HepG2 (cell line): ENCODE data around the gene NDUFB5. TPM values are rescaled to one million over a fixed set of nuclear protein-coding genes. Genes with fewer than 3 reads are reported as not detected.
A peak's percentile ranks its signal among the peaks of the same experiment; 100 is the strongest.

Experiments
- ATAC-seq: fragments of 200-7000 bp; cut with Tn5 transposase; 3 replicates; pipeline ENCODE4 v1.9.1; 2020; ENCODE audit warnings: mild to moderate bottlenecking, moderate library complexity
- BruUV-seq: library from RNA; stranded (reverse); fragments of 400-500 nt; replicated peaks from 2 replicates; lab custom pipeline; 2021; lab: Mats Ljungman, UMichigan
- CTCF ChIA-PET: fragments of 300-600 bp; formaldehyde crosslinking; extraction: SDS; loops from one replicate; lab custom pipeline; 2021; ENCODE audit warnings: low total read pairs, inconsistent platforms, low intra/inter-chr PET ratio; lab: Yijun Ruan, JAX
- POLR2A ChIA-PET: fragments of 350-600 bp; sonication (Branson Sonifier 250); formaldehyde crosslinking; loops from one replicate; lab custom pipeline; 2020; ENCODE audit warnings: antibody characterized with exemption, inconsistent platforms; lab: Yijun Ruan, JAX
- DNase-seq: peaks from one replicate; pipeline ENCODE4 v3.0.0-alpha.2; 2015; ENCODE audit warnings: low spot score
- FAIRE-seq: peaks from 3 replicates; lab custom pipeline; 2011; peaks lifted over from hg19 to GRCh38; lab: Jason Lieb, UNC
- H2AFZ ChIP-seq: one replicate; pipeline ENCODE4 v1.6.1; 2011; ENCODE audit warnings: low read length, inconsistent platforms
- H3K27ac ChIP-seq: fragments of 300-600 bp; 3 replicates; pipeline ENCODE4 v1.8.0; 2011; ENCODE audit warnings: mixed run types, mild to moderate bottlenecking, mixed read lengths, low read length, inconsistent platforms; ENCODE audit not compliant: insufficient read depth; ENCODE audit errors: extremely low read length
- H3K27me3 ChIP-seq, 2 experiments: fragments of 200-600 bp in 1 of 2; 2 replicates in 1 of 2; 3 replicates in 1 of 2; pipeline versions ENCODE4 v1.6.0 to v1.8.0; 2011; ENCODE audit warnings: low read length in 2 of 2, mild to moderate bottlenecking in 2 of 2, moderate library complexity in 2 of 2, inconsistent platforms in 1 of 2; ENCODE audit not compliant: insufficient read depth in 2 of 2, control insufficient read depth in 1 of 2
- H3K36me3 ChIP-seq, 2 experiments: fragments of 200-600 bp in 1 of 2; replicated peaks in 1 of 2; 2 replicates in 1 of 2; 3 replicates in 1 of 2; pipeline versions ENCODE4 v1.5.1 to v1.8.0; 2011; ENCODE audit warnings: low read length in 2 of 2, inconsistent platforms in 1 of 2; ENCODE audit not compliant: insufficient read depth in 2 of 2, control insufficient read depth in 1 of 2
- H3K4me1 ChIP-seq: 2 replicates; pipeline ENCODE4 v1.5.1; 2012; ENCODE audit warnings: low read length, inconsistent platforms; ENCODE audit not compliant: insufficient read depth
- H3K4me2 ChIP-seq: 2 replicates; pipeline ENCODE4 v1.6.0; 2011; ENCODE audit warnings: low read depth, low read length, inconsistent platforms
- H3K4me3 ChIP-seq, 3 experiments: fragments of 200-600 bp in 1 of 3; sonication (generic), shearing (Covaris generic) in 1 of 3; replicated peaks in 1 of 3; 2 replicates each; pipeline ENCODE4 v1.5.1; 2011 to 2016; ENCODE audit warnings: low read length in 3 of 3, inconsistent platforms in 2 of 3, low read depth in 2 of 3, mild to moderate bottlenecking in 2 of 3, control low read depth in 1 of 3, mixed read lengths in 1 of 3; ENCODE audit not compliant: insufficient read depth in 1 of 3
- H3K79me2 ChIP-seq: one replicate; pipeline ENCODE4 v1.6.1; 2011; ENCODE audit warnings: low read length, inconsistent platforms; ENCODE audit not compliant: insufficient read depth
- H3K9ac ChIP-seq: 2 replicates; pipeline ENCODE4 v1.6.0; 2011; ENCODE audit warnings: mild to moderate bottlenecking, low read depth, low read length, inconsistent platforms; ENCODE audit not compliant: insufficient read depth
- H3K9me3 ChIP-seq: 2 replicates; pipeline ENCODE4 v1.5.1; 2012; ENCODE audit warnings: mild to moderate bottlenecking, low read length
- H4K20me1 ChIP-seq: 2 replicates; pipeline ENCODE4 v1.6.0; 2011; ENCODE audit warnings: inconsistent platforms, mild to moderate bottlenecking, low read length, moderate library complexity; ENCODE audit not compliant: insufficient read depth
- CTCF ChIP-seq: sonication (generic); formaldehyde crosslinking; IDR thresholded peaks from 2 replicates; pipeline ENCODE4 v1.5.0; 2020; ENCODE audit warnings: mild to moderate bottlenecking, missing genetic modification reagents, moderate library complexity
- GTF3A ChIP-seq: sonication (generic); formaldehyde crosslinking; conservative IDR thresholded peaks from 2 replicates; pipeline ENCODE4 v1.4.0; 2020; ENCODE audit warnings: mild to moderate bottlenecking, missing genetic modification reagents
- HHEX ChIP-seq: IDR thresholded peaks from 2 replicates; pipeline ENCODE4 v1.6.1; 2016; ENCODE audit warnings: control low read depth
- JDP2 ChIP-seq: sonication (generic); formaldehyde crosslinking; IDR thresholded peaks from 2 replicates; pipeline ENCODE4 v1.8.1; 2022; ENCODE audit warnings: missing genetic modification reagents, borderline replicate concordance
- KDM2A ChIP-seq: sonication (generic); formaldehyde crosslinking; IDR thresholded peaks from 2 replicates; pipeline ENCODE4 v1.4.0; 2020; ENCODE audit warnings: low read depth, missing genetic modification reagents, borderline replicate concordance
- KDM5A ChIP-seq: fragments of 200-600 bp; sonication (generic); IDR thresholded peaks from 2 replicates; pipeline ENCODE4 v1.7.0; 2018; ENCODE audit warnings: antibody characterized with exemption, mild to moderate bottlenecking, low read length, borderline replicate concordance
- MIXL1 ChIP-seq: IDR thresholded peaks from 2 replicates; pipeline ENCODE4 v1.6.1; 2016
- NFE2L1 ChIP-seq: sonication (generic); formaldehyde crosslinking; IDR thresholded peaks from 2 replicates; pipeline ENCODE4 v1.4.0; 2020; ENCODE audit warnings: missing genetic modification reagents, mild to moderate bottlenecking, borderline replicate concordance
- RAD21 ChIP-seq: fragments of 450-650 bp; formaldehyde crosslinking; IDR thresholded peaks from 2 replicates; pipeline ENCODE4 v1.5.0; 2020; ENCODE audit warnings: mild to moderate bottlenecking
- RBAK ChIP-seq: sonication (generic); formaldehyde crosslinking; IDR thresholded peaks from 2 replicates; pipeline ENCODE4 v1.5.1; 2020; ENCODE audit warnings: mild to moderate bottlenecking, missing genetic modification reagents
- SAP130 ChIP-seq: IDR thresholded peaks from 2 replicates; pipeline ENCODE4 v1.6.1; 2016; ENCODE audit warnings: low read depth
- SMC3 ChIP-seq: IDR thresholded peaks from 2 replicates; pipeline ENCODE4 v1.6.1; 2011; ENCODE audit warnings: low read length, improper control_type of control experiment
- STAG1 ChIP-seq: sonication (generic); formaldehyde crosslinking; IDR thresholded peaks from 2 replicates; pipeline ENCODE4 v1.4.0; 2020; ENCODE audit warnings: missing genetic modification reagents
- ZNF205 ChIP-seq: IDR thresholded peaks from 2 replicates; pipeline ENCODE4 v1.6.1; 2018; ENCODE audit warnings: missing biosample characterization, missing genetic modification reagents
- ZNF232 ChIP-seq: sonication (generic); formaldehyde crosslinking; IDR thresholded peaks from 2 replicates; pipeline ENCODE4 v1.4.0; 2020; ENCODE audit warnings: missing genetic modification reagents, borderline replicate concordance
- ZNF383 ChIP-seq: sonication (generic); formaldehyde crosslinking; IDR thresholded peaks from 2 replicates; pipeline ENCODE4 v1.4.0; 2020; ENCODE audit warnings: missing genetic modification reagents, mild to moderate bottlenecking, borderline replicate concordance
- ZNF674 ChIP-seq: sonication (generic); formaldehyde crosslinking; IDR thresholded peaks from 2 replicates; pipeline ENCODE4 v1.5.0; 2020; ENCODE audit warnings: low read depth, mild to moderate bottlenecking, missing genetic modification reagents
- ZNF839 ChIP-seq: sonication (generic); formaldehyde crosslinking; IDR thresholded peaks from 2 replicates; pipeline ENCODE4 v1.4.0; 2020; ENCODE audit warnings: missing genetic modification reagents, mild to moderate bottlenecking, borderline replicate concordance
- whole genome bisulfite sequencing: methylation state at CpG from one replicate; pipeline ENCODE4 v1.1.6; 2017; ENCODE audit warnings: low lambda C conversion rate; 5-methylcytosine and 5-hydroxymethylcytosine counted together
- in situ Hi-C: cut with HindIII; loops from 2 replicates; pipeline ENCODE4 v1.10.0; 2017; ENCODE audit warnings: low pct_unique_long_range_greater_than_20kb; ENCODE audit not compliant: extremely low pct_ligation_motif_present
- intact Hi-C: fragments of 100-400 bp; cut with micrococcal nuclease; formaldehyde crosslinking; loops from one replicate; pipeline ENCODE4 v1.10.0; 2022; ENCODE audit not compliant: unreplicated experiment
- polyA plus RNA-seq, 8 experiments: library from polyadenylated mRNA; depleted of rRNA in 3 of 8; stranded (reverse) in 7 of 8; unstranded in 1 of 8; fragments of >200 nt; fragmentation: Illumina TruSeq in 4 of 8; extraction: Trizol in 4 of 8; gene quantifications; 2 replicates each; pipeline versions ENCODE4 v1.2.1 to v1.2.3, GENCODE V29; 2011 to 2016; ENCODE audit warnings: low read depth in 4 of 8, missing spikeins in 1 of 8, mixed read lengths in 1 of 8; ENCODE audit not compliant: insufficient read depth in 1 of 8
- total RNA-seq, 5 experiments: library from RNA; depleted of rRNA; stranded (reverse); fragments of >200 nt; fragmentation: Illumina TruSeq; extraction: Trizol; gene quantifications; 2 replicates each; pipeline ENCODE4 v1.2.3, GENCODE V29; 2016; ENCODE audit warnings: low read depth in 1 of 5
- TF ChIP-seq, protein P1 (sequence below): IDR thresholded peaks from 2 replicates; pipeline ENCODE4 v1.6.1; 2018; ENCODE audit warnings: missing genetic modification reagents
- TF ChIP-seq, protein P2 (sequence below), 2 experiments: sonication (generic) in 1 of 2; formaldehyde crosslinking in 1 of 2; IDR thresholded peaks; 2 replicates each; pipeline versions ENCODE4 v1.5.1 to v1.6.1; 2011 to 2020; ENCODE audit warnings: borderline replicate concordance in 1 of 2, low read depth in 1 of 2, low read length in 1 of 2, mild to moderate bottlenecking in 1 of 2, missing genetic modification reagents in 1 of 2, moderate library complexity in 1 of 2

Gene NDUFB5
- total and polyA plus RNA-seq, 2 of the 13 experiments (the other 11 are each of a cell fraction or from before 2014, with no cell fraction given) = 43.3 to 120 TPM

- ChIA-PET POLR2A (no interaction called here), CTCF (interaction anchor here (1.5 to 1.6 kb wide), 3 partner anchors 112 to 543 kb away, joined by 6 to 16 read pairs (median 9); partner anchors contain the start of gene ZNF639)
- H3K4me1 ChIP-seq = peaks cover 7% of the 10 kb centered on the region; the same call in 1 of the 2 replicates
- no peak overlapping the region for H2AFZ ChIP-seq
- 0% methylated on average over 3 of the region's 3 CpGs for WGBS
- no peak for ATAC-seq
- H3K4me3 ChIP-seq = no peak overlapping the region
- H3K36me3 ChIP-seq = no peaks in the 10 kb centered on the region
- FAIRE-seq = peak; percentile 81
- no peak overlapping the region for H3K27ac ChIP-seq
- H3K9ac ChIP-seq = no peak overlapping the region
- no TSS peak for BruUV-seq
- no peaks in the 10 kb centered on the region for H4K20me1 ChIP-seq
- TF ChIP-seq STAG1 (CRISPR knock-in tag) (peak; percentile 92), ZNF205 (CRISPR knock-in tag) (no peak), GTF3A (no peak), NFE2L1 (CRISPR knock-in tag) (no peak), ZNF383 (CRISPR knock-in tag) (no peak), KDM5A (no peak), ZNF232 (CRISPR knock-in tag) (no peak), ZNF839 (CRISPR knock-in tag) (no peak), JDP2 (CRISPR knock-in tag) (no peak), MIXL1 (CRISPR knock-in tag) (0 out of 2 replicates have a peak, but pooled peaks have one; percentile 42), SAP130 (0 out of 2 replicates have a peak, but pooled peaks have one; percentile 14), RAD21 (peak; percentile 85), CTCF (CRISPR knock-in tag) (peak; percentile 83), SMC3 (peak; percentile 82), HHEX (CRISPR knock-in tag) (no peak), KDM2A (CRISPR knock-in tag) (no peak), ZNF674 (CRISPR knock-in tag) (no peak), RBAK (no peak)
- TF ChIP-seq, protein P1, sequence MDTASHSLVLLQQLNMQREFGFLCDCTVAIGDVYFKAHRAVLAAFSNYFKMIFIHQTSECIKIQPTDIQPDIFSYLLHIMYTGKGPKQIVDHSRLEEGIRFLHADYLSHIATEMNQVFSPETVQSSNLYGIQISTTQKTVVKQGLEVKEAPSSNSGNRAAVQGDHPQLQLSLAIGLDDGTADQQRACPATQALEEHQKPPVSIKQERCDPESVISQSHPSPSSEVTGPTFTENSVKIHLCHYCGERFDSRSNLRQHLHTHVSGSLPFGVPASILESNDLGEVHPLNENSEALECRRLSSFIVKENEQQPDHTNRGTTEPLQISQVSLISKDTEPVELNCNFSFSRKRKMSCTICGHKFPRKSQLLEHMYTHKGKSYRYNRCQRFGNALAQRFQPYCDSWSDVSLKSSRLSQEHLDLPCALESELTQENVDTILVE (CRISPR knock-in tag) = peak; percentile 31; the same call in 1 of the 2 replicates
- TF ChIP-seq, protein P2, sequence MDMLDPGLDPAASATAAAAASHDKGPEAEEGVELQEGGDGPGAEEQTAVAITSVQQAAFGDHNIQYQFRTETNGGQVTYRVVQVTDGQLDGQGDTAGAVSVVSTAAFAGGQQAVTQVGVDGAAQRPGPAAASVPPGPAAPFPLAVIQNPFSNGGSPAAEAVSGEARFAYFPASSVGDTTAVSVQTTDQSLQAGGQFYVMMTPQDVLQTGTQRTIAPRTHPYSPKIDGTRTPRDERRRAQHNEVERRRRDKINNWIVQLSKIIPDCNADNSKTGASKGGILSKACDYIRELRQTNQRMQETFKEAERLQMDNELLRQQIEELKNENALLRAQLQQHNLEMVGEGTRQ (IDR thresholded peaks at IDR 0.05; ENCODE audit: low read depth, low read length) = no peak
- TF ChIP-seq, protein P2 (CRISPR knock-in tag; IDR thresholded peaks at IDR 0.05; ENCODE audit: borderline replicate concordance) = no peak
- TF ChIP-seq, all 625 proteins: peak for 7
- H3K27me3 ChIP-seq = no peaks in the 10 kb centered on the region
- in situ Hi-C loops = loop anchor here (5.0 to 25.0 kb wide), 3 partner anchors 107 to 422 kb away; partner anchors contain the start of genes GNB4, PIK3CA and ZNF639
- DNase-seq = peak; percentile 48
- peaks cover 3% of the 10 kb centered on the region for H3K79me2 ChIP-seq
- no peaks in the 10 kb centered on the region for H3K9me3 ChIP-seq
- no peak overlapping the region for H3K4me2 ChIP-seq
- intact Hi-C loops = loop anchor here (1.0 to 2.0 kb wide), 4 partner anchors 113 to 544 kb away; partner anchors contain the start of gene PIK3CA
Measured at GRCh38 chr3:179558742-179559364, 45.7 kb upstream of the NDUFB5 start.
